Measurements from ENCODE around the gene MYBPH.

Gene MYBPH

GRCh38 chr1:203146537-203146936, 29.1 kb downstream of the MYBPH start:
- no peak for TF ChIP-seq CTCF (IDR thresholded peaks at IDR 0.05; ENCODE audit: low read depth, low read length)
- no peak overlapping the region for H3K4me3 ChIP-seq (ENCODE audit: low read depth, low read length)

- TF ChIP-seq CTCF (IDR thresholded peaks at IDR 0.05; ENCODE audit: low read depth, low read length) = no peak
- H3K4me3 ChIP-seq (ENCODE audit: low read depth, low read length) = no peak overlapping the region
Observed at GRCh38 chr1:203146042-203146369, 29.6 kb downstream of the MYBPH start.

GRCh38 chr1:203145321-203146041, 30.1 kb downstream of the MYBPH start:
- no peak for TF ChIP-seq CTCF (IDR thresholded peaks at IDR 0.05; ENCODE audit: low read depth, low read length)
- H3K4me3 ChIP-seq (ENCODE audit: low read depth, low read length) = no peak overlapping the region

GRCh38 chr1:203144661-203145060, 31.0 kb downstream of the MYBPH start:
- H3K4me3 ChIP-seq (ENCODE audit: low read depth, low read length) = no peak overlapping the region
- TF ChIP-seq CTCF (IDR thresholded peaks at IDR 0.05; ENCODE audit: low read depth, low read length) = no peak

GRCh38 chr1:203143641-203144040, 32.0 kb downstream of the MYBPH start:
- H3K4me3 ChIP-seq (ENCODE audit: low read depth, low read length) = no peak overlapping the region
- TF ChIP-seq CTCF (IDR thresholded peaks at IDR 0.05; ENCODE audit: low read depth, low read length) = no peak

GRCh38 chr1:203142684-203143408, 32.8 kb downstream of the MYBPH start:
- no peak overlapping the region for H3K4me3 ChIP-seq (ENCODE audit: low read depth, low read length)
- no peak for TF ChIP-seq CTCF (IDR thresholded peaks at IDR 0.05; ENCODE audit: low read depth, low read length)

GRCh38 chr1:203142124-203142523, 33.5 kb downstream of the MYBPH start:
- TF ChIP-seq CTCF (IDR thresholded peaks at IDR 0.05; ENCODE audit: low read depth, low read length) = no peak

More at GRCh38 chr1:203142124-203142523, 33.5 kb downstream of the MYBPH start:
- H3K4me3 ChIP-seq (ENCODE audit: low read depth, low read length) = no peak overlapping the region

Data from WI38 (cell line).